B cell (primary cell): ENCODE data around the gene VPS33B.

Experiments used
- EZH2 ChIP-seq: IDR thresholded peaks from 2 replicates; pipeline ENCODE4 v1.6.1; 2012; ENCODE audit warnings: borderline replicate concordance, low read depth, mild to moderate bottlenecking, moderate library complexity, low read length; ENCODE audit not compliant: insufficient read depth, poor library complexity, severe bottlenecking
- TF ChIP-seq, protein P1 (sequence below): fragments of 200-600 bp; IDR thresholded peaks from one replicate; pipeline ENCODE4 v1.8.0; 2022; ENCODE audit warnings: antibody characterized with exemption, mild to moderate bottlenecking

DNA sequence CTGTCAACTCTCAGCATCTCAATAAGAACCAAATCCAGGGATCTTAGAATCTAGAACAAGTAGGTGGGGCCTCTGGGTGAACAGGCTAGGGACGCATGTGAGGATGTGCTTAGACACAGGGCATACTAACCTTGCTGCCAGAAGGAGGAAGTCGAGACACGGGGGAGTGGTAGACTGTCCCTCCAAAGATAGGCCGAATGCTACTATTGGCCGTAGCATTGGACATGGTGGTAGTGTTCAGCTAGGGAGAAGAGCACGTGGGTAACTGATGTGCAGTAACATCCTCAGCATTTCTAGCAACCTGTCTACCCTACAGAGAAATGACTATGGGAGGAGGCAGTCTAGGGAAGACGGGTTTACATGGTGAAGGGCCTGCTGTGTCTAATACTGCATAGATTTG lies 52.1 kb downstream of the VPS33B start:
- no peak for TF ChIP-seq EZH2
- TF ChIP-seq, protein P1, sequence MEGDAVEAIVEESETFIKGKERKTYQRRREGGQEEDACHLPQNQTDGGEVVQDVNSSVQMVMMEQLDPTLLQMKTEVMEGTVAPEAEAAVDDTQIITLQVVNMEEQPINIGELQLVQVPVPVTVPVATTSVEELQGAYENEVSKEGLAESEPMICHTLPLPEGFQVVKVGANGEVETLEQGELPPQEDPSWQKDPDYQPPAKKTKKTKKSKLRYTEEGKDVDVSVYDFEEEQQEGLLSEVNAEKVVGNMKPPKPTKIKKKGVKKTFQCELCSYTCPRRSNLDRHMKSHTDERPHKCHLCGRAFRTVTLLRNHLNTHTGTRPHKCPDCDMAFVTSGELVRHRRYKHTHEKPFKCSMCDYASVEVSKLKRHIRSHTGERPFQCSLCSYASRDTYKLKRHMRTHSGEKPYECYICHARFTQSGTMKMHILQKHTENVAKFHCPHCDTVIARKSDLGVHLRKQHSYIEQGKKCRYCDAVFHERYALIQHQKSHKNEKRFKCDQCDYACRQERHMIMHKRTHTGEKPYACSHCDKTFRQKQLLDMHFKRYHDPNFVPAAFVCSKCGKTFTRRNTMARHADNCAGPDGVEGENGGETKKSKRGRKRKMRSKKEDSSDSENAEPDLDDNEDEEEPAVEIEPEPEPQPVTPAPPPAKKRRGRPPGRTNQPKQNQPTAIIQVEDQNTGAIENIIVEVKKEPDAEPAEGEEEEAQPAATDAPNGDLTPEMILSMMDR: no peak
